H1 (cell line): ENCODE data around the gene MARCHF10. TPM values are rescaled to one million over a fixed set of nuclear protein-coding genes. Genes with fewer than 3 reads are reported as not detected.

Source experiments
- CHD7 ChIP-seq: fragments of 300-600 bp; sonication (generic); IDR thresholded peaks from 2 replicates; pipeline ENCODE4 v1.7.1; 2012; ENCODE audit warnings: low read length, moderate library complexity, mild to moderate bottlenecking, inconsistent platforms; ENCODE audit not compliant: insufficient replicate concordance
- KDM5A ChIP-seq: fragments of 200-600 bp; IDR thresholded peaks from 2 replicates; pipeline ENCODE4 v1.7.1; 2012; ENCODE audit warnings: mild to moderate bottlenecking, low read length, inconsistent platforms, mixed read lengths
- SIRT6 ChIP-seq: IDR thresholded peaks from one replicate; pipeline ENCODE4 v1.7.1; 2012; ENCODE audit warnings: low read length, inconsistent platforms
- polyA plus RNA-seq, 7 experiments: library from polyadenylated mRNA; depleted of rRNA in 3 of 7; stranded (reverse) in 5 of 7; unstranded in 2 of 7; fragments of >200 nt in 5 of 7; fragments of 200-250 nt in 2 of 7; gene quantifications; 1 replicate in 5 of 7; 2 replicates in 1 of 7; 4 replicates in 1 of 7; pipeline versions ENCODE4 v1.2.1 to v1.2.3, GENCODE V29; 2011 to 2013; ENCODE audit warnings: missing spikeins in 2 of 7, mixed read lengths in 2 of 7
- total RNA-seq: library from RNA; stranded (reverse); fragmentation: NEBNext Ultra II Directional; extraction: Animal tissue kit (Norgen Biotek cat#: 25700); gene quantifications from 2 replicates; pipeline ENCODE4 v1.2.1, GENCODE V29; 2021

Gene MARCHF10
- total and polyA plus RNA-seq, 2 of the 8 experiments (the other 6 are each of a cell fraction or from before 2014, with no cell fraction given): 0.48 to 0.73 TPM

GRCh38 chr17:62676231-62676943, 131.7 kb downstream of the MARCHF10 start (continued):
- TF ChIP-seq CHD7: no peak
- TF ChIP-seq KDM5A: no peak
- no peak for TF ChIP-seq SIRT6
